H1 (cell line): ENCODE measurements around the gene PEAK3. TPM values are rescaled to one million over a fixed set of nuclear protein-coding genes. Genes with fewer than 3 reads are reported as not detected.

ENCODE experiments used
- CTCF ChIA-PET: fragments of 300-600 bp; sonication (Branson Sonifier 250); formaldehyde crosslinking; loops from one replicate; lab custom pipeline; 2021; ENCODE audit not compliant: partially characterized antibody; lab: Charles Lee
- POLR2A ChIA-PET: fragments of 300-600 bp; sonication (Branson Sonifier 250); formaldehyde crosslinking; loops from one replicate; lab custom pipeline; 2021; ENCODE audit warnings: inconsistent platforms; ENCODE audit not compliant: partially characterized antibody; lab: Charles Lee
- DNase-seq, 2 experiments: peaks; one replicate each; pipeline versions ENCODE4 v3.0.0 to v3.0.0-alpha.2; 2010 to 2022; ENCODE audit warnings: low spot score in 2 of 2, low read depth in 1 of 2, mixed read lengths in 1 of 2
- FAIRE-seq: peaks from 2 replicates; lab custom pipeline; 2011; peaks lifted over from hg19 to GRCh38; lab: Jason Lieb, UNC
- H2AFZ ChIP-seq: 2 replicates; pipeline ENCODE4 v1.8.1; 2012; ENCODE audit warnings: low read length, inconsistent platforms
- H2AK5ac ChIP-seq: 2 replicates; pipeline ENCODE4 v1.6.1; 2013; ENCODE audit warnings: low read depth, low read length
- H2BK120ac ChIP-seq: replicated peaks from 2 replicates; pipeline ENCODE3; 2013; ENCODE audit warnings: low read depth, low read length, inconsistent platforms
- H2BK12ac ChIP-seq: 2 replicates; pipeline ENCODE4 v1.6.1; 2013; ENCODE audit warnings: low read depth, low read length
- H2BK15ac ChIP-seq: 2 replicates; pipeline ENCODE4 v1.6.1; 2013; ENCODE audit warnings: low read length
- H2BK20ac ChIP-seq: 2 replicates; pipeline ENCODE4 v1.6.1; 2013; ENCODE audit warnings: low read length
- H2BK5ac ChIP-seq: 2 replicates; pipeline ENCODE4 v1.6.1; 2013; ENCODE audit warnings: low read depth, low read length
- H3K14ac ChIP-seq: 2 replicates; pipeline ENCODE4 v1.6.1; 2013; ENCODE audit warnings: inconsistent platforms; ENCODE audit not compliant: insufficient read length
- H3K18ac ChIP-seq: 2 replicates; pipeline ENCODE4 v1.6.1; 2013; ENCODE audit warnings: low read length; ENCODE audit errors: extremely low read depth
- H3K23ac ChIP-seq: 2 replicates; pipeline ENCODE4 v1.6.1; 2013; ENCODE audit warnings: inconsistent platforms; ENCODE audit not compliant: insufficient read length
- H3K23me2 ChIP-seq: 2 replicates; pipeline ENCODE4 v1.6.1; 2013; ENCODE audit warnings: low read depth, low read length
- H3K27ac ChIP-seq: 2 replicates; pipeline ENCODE4 v1.6.1; 2011; ENCODE audit warnings: low read depth, low read length, inconsistent platforms
- H3K27me3 ChIP-seq, 4 experiments: replicated peaks in 1 of 4; 1 replicate in 1 of 4; 2 replicates in 3 of 4; pipeline versions ENCODE4 v1.6.1 to v1.8.1; 2011 to 2013; ENCODE audit warnings: low read length in 3 of 4, mild to moderate bottlenecking in 3 of 4, inconsistent platforms in 2 of 4, mixed read lengths in 2 of 4, moderate library complexity in 1 of 4; ENCODE audit not compliant: control insufficient read depth in 3 of 4, insufficient read depth in 3 of 4; ENCODE audit errors: extremely low read depth in 1 of 4
- H3K36me3 ChIP-seq, 4 experiments: 2 replicates each; pipeline versions ENCODE4 v1.6.1 to v1.8.1; 2011 to 2013; ENCODE audit warnings: mild to moderate bottlenecking in 4 of 4, low read length in 3 of 4, moderate library complexity in 2 of 4, control low read depth in 1 of 4, inconsistent platforms in 1 of 4; ENCODE audit not compliant: insufficient read depth in 4 of 4, control insufficient read depth in 2 of 4
- H3K4ac ChIP-seq: replicated peaks from 2 replicates; pipeline ENCODE3; 2013; ENCODE audit warnings: low read length, low read depth, mixed read lengths, inconsistent platforms; ENCODE audit not compliant: insufficient read length
- H3K4me1 ChIP-seq, 4 experiments: replicated peaks in 1 of 4; 1 replicate in 1 of 4; 2 replicates in 3 of 4; pipeline versions ENCODE4 v1.6.1 to v1.8.1; 2011 to 2013; ENCODE audit warnings: low read length in 3 of 4, inconsistent platforms in 2 of 4, mixed read lengths in 1 of 4; ENCODE audit not compliant: insufficient read depth in 4 of 4, control insufficient read depth in 3 of 4
- H3K4me2 ChIP-seq, 2 experiments: 2 replicates each; pipeline versions ENCODE4 v1.6.1 to v1.8.1; 2011 to 2013; ENCODE audit warnings: low read depth in 2 of 2, low read length in 2 of 2, control low read depth in 1 of 2, inconsistent platforms in 1 of 2, mild to moderate bottlenecking in 1 of 2; ENCODE audit not compliant: insufficient read depth in 1 of 2
- H3K4me3 ChIP-seq, 4 experiments: fragments of 200-600, 300-600 bp in 1 of 4; sonication (generic), shearing (Covaris generic), sonication (Bioruptor Twin) in 1 of 4; 2 replicates each; pipeline versions ENCODE4 v1.5.1 to v1.8.1; 2011 to 2016; ENCODE audit warnings: low read length in 4 of 4, low read depth in 3 of 4, control low read depth in 2 of 4, inconsistent platforms in 2 of 4, mild to moderate bottlenecking in 2 of 4, mixed read lengths in 1 of 4, moderate library complexity in 1 of 4; ENCODE audit not compliant: insufficient read depth in 2 of 4; ENCODE audit errors: extremely low read depth in 1 of 4
- H3K56ac ChIP-seq: replicated peaks from 2 replicates; pipeline ENCODE3; 2013; ENCODE audit warnings: low read depth, mild to moderate bottlenecking, mixed read lengths, low read length, inconsistent platforms; ENCODE audit not compliant: insufficient read length
- H3K79me1 ChIP-seq: 2 replicates; pipeline ENCODE4 v1.6.1; 2013; ENCODE audit warnings: low read depth, low read length, control low read depth
- H3K79me2 ChIP-seq, 2 experiments: 2 replicates each; pipeline versions ENCODE4 v1.6.1 to v1.8.1; 2012 to 2013; ENCODE audit warnings: low read length in 2 of 2, mild to moderate bottlenecking in 2 of 2, inconsistent platforms in 1 of 2; ENCODE audit not compliant: insufficient read depth in 2 of 2, control insufficient read depth in 1 of 2
- H3K9ac ChIP-seq, 4 experiments: replicated peaks in 1 of 4; 1 replicate in 1 of 4; 2 replicates in 3 of 4; pipeline versions ENCODE4 v1.6.1 to v1.8.1; 2011 to 2013; ENCODE audit warnings: low read depth in 3 of 4, low read length in 3 of 4, control low read depth in 2 of 4, mild to moderate bottlenecking in 2 of 4, moderate library complexity in 2 of 4, inconsistent platforms in 1 of 4; ENCODE audit errors: extremely low read depth in 1 of 4
- H3K9me3 ChIP-seq, 2 experiments: 2 replicates each; pipeline versions ENCODE4 v1.6.1 to v1.8.1; 2012 to 2013; ENCODE audit warnings: mild to moderate bottlenecking in 2 of 2, moderate library complexity in 2 of 2, control low read depth in 1 of 2, inconsistent platforms in 1 of 2, low read depth in 1 of 2, low read length in 1 of 2, mixed read lengths in 1 of 2; ENCODE audit not compliant: insufficient read depth in 2 of 2
- H4K20me1 ChIP-seq, 2 experiments: replicated peaks in 1 of 2; 2 replicates each; pipeline versions ENCODE3 to v1.8.1; 2011 to 2013; ENCODE audit warnings: inconsistent platforms in 2 of 2, low read length in 2 of 2, mild to moderate bottlenecking in 1 of 2; ENCODE audit not compliant: insufficient read depth in 2 of 2, control insufficient read depth in 1 of 2
- H4K5ac ChIP-seq: 2 replicates; pipeline ENCODE4 v1.6.1; 2013; ENCODE audit warnings: low read length, low read depth, mixed read lengths, inconsistent platforms; ENCODE audit not compliant: insufficient read length
- H4K8ac ChIP-seq: 2 replicates; pipeline ENCODE4 v1.8.0; 2013; ENCODE audit warnings: mild to moderate bottlenecking, moderate library complexity, low read length, inconsistent platforms; ENCODE audit not compliant: insufficient read depth; ENCODE audit errors: extremely low read depth
- H4K91ac ChIP-seq: replicated peaks from 2 replicates; pipeline ENCODE3; 2013; ENCODE audit warnings: low read length, mixed read lengths, inconsistent platforms; ENCODE audit not compliant: insufficient read length
- CHD2 ChIP-seq: IDR thresholded peaks from 2 replicates; pipeline ENCODE4 v1.6.1; 2012; ENCODE audit warnings: low read length, improper control_type of control experiment
- POLR2AphosphoS5 ChIP-seq: IDR thresholded peaks from 2 replicates; pipeline ENCODE4 v1.6.1; 2011; ENCODE audit warnings: low read depth, low read length
- POU5F1 ChIP-seq: IDR thresholded peaks from 2 replicates; pipeline ENCODE4 v1.6.1; 2011; ENCODE audit warnings: low read depth, mild to moderate bottlenecking, low read length, moderate library complexity
- WGBS, 2 experiments: shearing (Covaris generic) in 1 of 2; methylation state at CpG; one replicate each; pipeline versions ENCODE4 v1.1.6 to v1.1.7; 2013 to 2015; ENCODE audit warnings: low lambda C conversion rate in 2 of 2, mixed read lengths in 2 of 2, inconsistent platforms in 1 of 2, low coverage in 1 of 2, missing lambda C conversion rate in 1 of 2; ENCODE audit not compliant: insufficient replicate concordance in 2 of 2, insufficient coverage in 1 of 2, insufficient read length in 1 of 2; ENCODE audit errors: extremely low coverage in 1 of 2, missing lambda C conversion rate in 1 of 2; 5-methylcytosine and 5-hydroxymethylcytosine counted together
- polyA plus RNA-seq, 7 experiments: library from polyadenylated mRNA; depleted of rRNA in 3 of 7; stranded (reverse) in 5 of 7; unstranded in 2 of 7; fragments of >200 nt in 5 of 7; fragments of 200-250 nt in 2 of 7; gene quantifications; 1 replicate in 5 of 7; 2 replicates in 1 of 7; 4 replicates in 1 of 7; pipeline versions ENCODE4 v1.2.1 to v1.2.3, GENCODE V29; 2011 to 2013; ENCODE audit warnings: missing spikeins in 2 of 7, mixed read lengths in 2 of 7
- total RNA-seq: library from RNA; stranded (reverse); fragmentation: NEBNext Ultra II Directional; extraction: Animal tissue kit (Norgen Biotek cat#: 25700); gene quantifications from 2 replicates; pipeline ENCODE4 v1.2.1, GENCODE V29; 2021
- TF ChIP-seq, protein P1 (sequence below): IDR thresholded peaks from 2 replicates; pipeline ENCODE4 v1.6.1; 2011; ENCODE audit warnings: low read depth, mild to moderate bottlenecking, low read length; ENCODE audit not compliant: insufficient read depth

Gene PEAK3
- total and polyA plus RNA-seq, 2 of the 8 experiments (the other 6 are each of a cell fraction or from before 2014, with no cell fraction given), result not detected

DNA sequence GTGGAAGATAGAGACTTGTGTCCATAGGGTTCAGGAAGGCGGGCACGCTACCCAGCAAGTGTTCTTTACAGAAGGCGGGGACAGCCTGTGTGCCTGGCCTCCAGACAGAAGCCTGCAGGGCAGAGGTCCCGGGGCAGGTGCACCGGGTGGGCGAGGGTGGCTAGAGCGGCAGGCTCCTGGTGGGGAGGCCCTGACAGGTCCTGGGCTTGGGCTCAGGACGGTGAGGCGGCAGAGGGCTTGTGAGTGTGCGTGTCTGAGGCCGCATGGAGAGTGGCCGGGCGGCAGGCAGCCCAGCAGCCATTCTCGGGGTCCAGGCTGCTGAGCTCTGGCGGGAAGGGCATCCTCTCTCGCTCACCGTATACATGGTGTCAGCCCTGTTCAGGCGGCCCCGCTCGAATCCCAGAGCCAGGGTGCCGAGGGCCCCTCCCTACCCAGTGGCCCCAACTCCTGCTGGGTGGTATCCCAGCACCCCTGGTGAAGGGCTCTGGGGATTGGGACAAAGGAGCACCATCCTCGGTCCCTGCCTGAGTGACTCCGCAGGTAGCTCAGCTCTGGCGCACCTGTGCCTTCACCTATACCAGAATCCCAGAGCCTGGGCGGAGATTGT is 35.9 kb downstream of the PEAK3 start:
- H4K5ac ChIP-seq, result no peak overlapping the region
- DNase-seq (no peak), FAIRE-seq (no peak)
- H2BK12ac ChIP-seq, result no peak overlapping the region
- ChIA-PET POLR2A (interaction anchor here (1.2 to 10.3 kb wide), 6 partner anchors 8 to 70 kb away, joined by 3 to 206 read pairs (median 4); partner anchors contain the start of genes AMH and JSRP1), CTCF (interaction anchor here (0.7 to 2.6 kb wide), 4 partner anchors 10 to 70 kb away, joined by 3 to 11 read pairs (median 4); partner anchors contain the start of genes JSRP1 and PLEKHJ1)
- WGBS, 2 experiments, result 87% methylated on average over 25 of the region's 25 CpGs; no CpG with 5 or more reads in 1 of the 2 experiments
- no peak overlapping the region for H2AFZ ChIP-seq
- peaks cover 14 to 30% of the 10 kb centered on the region in 2 experiments for H3K79me2 ChIP-seq
- H3K36me3 ChIP-seq, result peaks cover 28 to 49% (median 45%) of the 10 kb centered on the region in 4 experiments
- TF ChIP-seq, protein P1, sequence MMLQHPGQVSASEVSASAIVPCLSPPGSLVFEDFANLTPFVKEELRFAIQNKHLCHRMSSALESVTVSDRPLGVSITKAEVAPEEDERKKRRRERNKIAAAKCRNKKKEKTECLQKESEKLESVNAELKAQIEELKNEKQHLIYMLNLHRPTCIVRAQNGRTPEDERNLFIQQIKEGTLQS, result no peak
- TF ChIP-seq POU5F1 (no peak), POLR2AphosphoS5 (peak; percentile 25; the same call in 1 of the 2 replicates), CHD2 (no peak)
- no peaks in the 10 kb centered on the region for H3K9me3 ChIP-seq
- H3K23ac ChIP-seq, result no peak overlapping the region
- H3K4me3 ChIP-seq, result no peak overlapping the region
- no peaks in the 10 kb centered on the region for H3K27me3 ChIP-seq
- no peak overlapping the region for H2BK15ac ChIP-seq
- H2AK5ac ChIP-seq, result no peak overlapping the region
- H3K4ac ChIP-seq, result no peak overlapping the region
- H3K79me1 ChIP-seq, result peaks cover 11% of the 10 kb centered on the region
- H4K8ac ChIP-seq, result no peak overlapping the region
- H3K4me1 ChIP-seq, result no peaks in the 10 kb centered on the region; a peak in 1 of 7 replicates
- H3K14ac ChIP-seq, result no peak overlapping the region
- H2BK120ac ChIP-seq, result no peak overlapping the region
- H4K20me1 ChIP-seq, result peaks cover 32 to 50% of the 10 kb centered on the region in 2 experiments
- no peak overlapping the region for H3K18ac ChIP-seq
- H3K23me2 ChIP-seq, result no peaks in the 10 kb centered on the region
- H2BK20ac ChIP-seq, result no peak overlapping the region
- no peak overlapping the region for H3K4me2 ChIP-seq
- H3K9ac ChIP-seq, result no peak overlapping the region
- H3K56ac ChIP-seq, result no peak overlapping the region
- H4K91ac ChIP-seq, result no peak overlapping the region
- H3K27ac ChIP-seq, result no peak overlapping the region
- no peak overlapping the region for H2BK5ac ChIP-seq
